HG03575 (cell line): ENCODE data around the gene CCAR1.
"Not testable (repeated sequence)": the region's sequence is repeated elsewhere in the genome, so short reads cannot be mapped to it uniquely, and the experiment has no call there.

Experiments
- ATAC-seq: cut with Tn5 transposase; IDR thresholded peaks from one replicate; pipeline ENCODE4 v1.9.1; 2021; ENCODE audit not compliant: unreplicated experiment, insufficient number of reproducible peaks, low FRiP score; ENCODE audit errors: extremely low read depth

The CCAR1 gene

DNA sequence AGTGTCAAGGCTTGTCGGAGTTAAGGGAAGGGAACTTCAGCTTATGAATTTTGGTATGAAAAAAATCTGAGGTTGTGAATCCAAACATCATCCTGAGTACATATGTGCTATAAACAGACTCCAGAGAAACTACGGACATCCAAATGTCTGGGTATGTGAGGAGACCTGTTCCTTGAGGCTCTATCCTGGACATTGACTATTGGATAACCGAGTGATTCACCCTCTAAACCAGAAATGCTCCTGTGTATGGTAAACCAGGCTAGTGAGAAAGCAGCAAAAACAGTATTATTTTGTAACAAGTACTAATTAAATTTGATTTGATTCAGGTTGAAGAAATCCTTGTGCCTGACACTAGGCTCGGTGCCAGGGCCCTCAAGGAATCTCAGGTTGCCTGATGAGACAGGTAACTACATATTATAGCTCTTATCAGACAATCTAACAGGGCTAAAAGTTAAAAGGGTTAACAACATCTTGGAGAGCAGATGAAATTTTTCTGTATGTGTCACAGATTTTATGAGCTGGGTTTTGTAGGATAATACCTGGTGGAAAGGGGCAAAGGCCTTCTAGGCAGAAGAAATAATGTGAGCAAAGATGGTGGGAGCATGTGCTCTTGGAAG lies 95.9 kb downstream of the CCAR1 start:
- no peak for ATAC-seq

DNA sequence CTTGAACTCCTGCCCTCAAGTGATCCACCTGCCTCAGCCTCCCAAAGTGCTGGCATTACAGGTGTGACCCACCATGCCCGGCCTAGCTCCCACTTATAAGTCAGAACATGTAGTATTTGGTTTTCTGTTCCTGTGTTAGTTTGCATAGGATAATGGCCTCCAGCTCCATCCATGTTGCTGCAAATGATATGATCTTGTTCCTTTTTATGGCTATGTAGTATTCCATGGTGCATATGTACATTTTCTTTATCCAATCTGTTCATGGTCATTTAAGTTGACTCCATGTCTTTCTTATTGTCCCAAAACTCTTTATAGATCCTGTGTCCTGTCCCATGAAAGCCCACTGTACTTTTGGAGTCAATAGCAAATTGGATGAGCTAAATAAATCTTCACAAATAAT lies 99.3 kb downstream of the CCAR1 start:
- not testable (repeated sequence) for ATAC-seq

GRCh38 chr10:68822626-68823025 lies 101.6 kb downstream of the CCAR1 start:
- ATAC-seq, result not testable (repeated sequence)

DNA sequence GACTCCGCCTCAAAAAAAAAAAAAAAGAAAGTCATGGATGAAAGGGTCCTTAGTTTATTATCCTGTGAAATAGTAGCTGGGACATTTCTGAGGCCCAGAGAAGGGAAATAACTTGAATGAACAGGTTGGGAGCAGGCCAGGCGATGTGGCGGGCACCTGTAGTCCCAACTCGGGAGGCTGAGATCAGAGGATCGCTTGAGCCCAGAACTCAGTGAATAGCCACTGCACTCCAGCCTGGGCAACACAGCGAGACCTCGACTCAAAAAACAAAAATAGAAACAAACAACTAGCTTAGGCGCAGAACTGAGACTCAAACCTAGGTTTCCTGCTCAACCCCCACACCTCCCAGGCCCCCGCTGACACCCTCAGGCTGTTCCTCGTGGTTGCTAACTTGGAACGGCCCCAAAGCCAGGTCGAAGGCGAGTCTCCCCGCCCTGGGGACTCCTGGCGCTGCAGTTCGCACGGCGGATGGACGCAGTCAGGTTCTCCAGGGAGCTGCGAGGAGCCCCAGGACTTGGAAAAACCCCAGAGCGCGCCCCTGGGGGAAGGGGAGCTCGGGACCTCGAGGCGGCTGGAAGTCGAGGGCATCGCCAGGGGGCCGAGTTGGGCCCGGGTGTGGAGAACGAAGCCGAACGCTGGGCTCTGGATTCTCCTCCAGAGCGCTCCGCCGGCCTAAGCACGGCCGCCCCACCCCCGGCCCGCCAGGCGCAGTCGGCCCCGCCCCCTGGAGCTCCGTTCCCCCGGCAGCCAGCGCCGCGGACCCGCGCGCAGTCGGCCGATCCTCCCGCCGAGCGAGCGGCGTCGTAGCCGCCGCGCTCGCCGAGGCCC lies 105.9 kb downstream of the CCAR1 start, which contains the start of gene STOX1:
TSS of gene STOX1 (plus strand) at position 768 of the 828 bp plus-strand sequence. CDS start 93 bp downstream, outside the sequence.
- no peak for ATAC-seq

DNA sequence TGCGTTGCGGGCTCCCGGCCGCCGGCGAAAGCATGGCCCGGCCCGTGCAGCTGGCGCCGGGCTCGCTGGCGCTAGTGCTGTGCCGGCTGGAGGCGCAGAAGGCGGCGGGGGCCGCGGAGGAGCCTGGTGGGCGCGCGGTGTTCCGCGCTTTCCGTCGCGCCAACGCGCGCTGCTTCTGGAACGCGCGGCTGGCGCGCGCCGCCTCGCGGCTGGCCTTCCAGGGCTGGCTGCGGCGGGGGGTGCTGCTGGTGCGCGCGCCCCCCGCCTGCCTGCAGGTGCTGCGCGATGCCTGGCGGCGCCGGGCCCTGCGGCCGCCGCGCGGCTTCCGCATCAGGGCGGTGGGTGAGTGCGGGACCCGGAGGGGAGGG lies 106.5 kb downstream of the CCAR1 start:
- not testable (repeated sequence) for ATAC-seq

- not testable (repeated sequence) for ATAC-seq
Observed at GRCh38 chr10:68828083-68828601, 107.1 kb downstream of the CCAR1 start.

GRCh38 chr10:68828833-68829232 lies 107.8 kb downstream of the CCAR1 start:
- no peak for ATAC-seq

GRCh38 chr10:68829521-68829920 lies 108.5 kb downstream of the CCAR1 start:
- ATAC-seq, result no peak

DNA sequence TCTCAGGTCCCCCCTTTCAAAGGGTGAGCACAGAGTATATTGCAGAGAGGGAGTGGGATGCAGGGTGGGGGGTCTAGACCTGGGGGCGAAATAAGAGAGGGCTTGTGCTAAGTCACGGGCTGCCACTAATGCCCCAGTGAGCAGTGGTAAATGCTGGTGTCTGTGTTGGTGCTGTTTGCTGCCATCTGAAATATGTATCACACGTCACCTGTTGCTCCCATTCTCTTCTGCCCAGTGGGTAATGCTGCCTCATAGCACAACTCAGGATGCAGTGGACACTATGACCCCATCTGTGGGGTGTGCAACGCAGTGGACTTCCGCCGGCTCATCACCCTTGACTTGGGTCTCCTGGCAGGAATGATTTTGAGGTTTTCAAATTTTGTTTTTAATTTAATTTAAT lies 108.9 kb downstream of the CCAR1 start:
- no peak for ATAC-seq

DNA sequence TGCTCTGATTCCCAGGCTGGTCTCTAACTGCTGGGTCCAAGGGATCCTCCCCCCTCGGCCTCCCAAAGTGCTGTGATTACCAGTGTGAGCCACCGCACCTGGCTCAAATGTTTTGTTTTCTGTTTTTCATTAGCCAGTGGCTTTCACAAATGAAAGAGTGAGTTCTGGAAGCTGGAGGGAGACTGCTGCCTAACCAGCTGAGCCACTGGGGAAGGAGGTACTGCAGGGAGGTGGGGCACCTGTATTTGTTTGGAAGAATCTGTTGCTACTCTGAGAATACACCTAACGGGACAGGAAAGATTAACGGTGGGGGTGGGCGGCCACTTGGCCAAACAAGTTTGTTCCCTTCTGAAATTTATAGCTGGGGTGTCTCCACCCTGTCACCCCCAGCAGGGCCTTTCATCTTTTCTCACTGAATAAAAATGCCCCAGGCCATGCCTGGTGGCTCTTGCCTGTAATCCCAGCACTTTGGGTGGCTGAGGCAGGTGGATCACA lies 111.0 kb downstream of the CCAR1 start:
- ATAC-seq, result no peak

- ATAC-seq, result no peak
Observed at GRCh38 chr10:68832601-68833000, 111.6 kb downstream of the CCAR1 start.

DNA sequence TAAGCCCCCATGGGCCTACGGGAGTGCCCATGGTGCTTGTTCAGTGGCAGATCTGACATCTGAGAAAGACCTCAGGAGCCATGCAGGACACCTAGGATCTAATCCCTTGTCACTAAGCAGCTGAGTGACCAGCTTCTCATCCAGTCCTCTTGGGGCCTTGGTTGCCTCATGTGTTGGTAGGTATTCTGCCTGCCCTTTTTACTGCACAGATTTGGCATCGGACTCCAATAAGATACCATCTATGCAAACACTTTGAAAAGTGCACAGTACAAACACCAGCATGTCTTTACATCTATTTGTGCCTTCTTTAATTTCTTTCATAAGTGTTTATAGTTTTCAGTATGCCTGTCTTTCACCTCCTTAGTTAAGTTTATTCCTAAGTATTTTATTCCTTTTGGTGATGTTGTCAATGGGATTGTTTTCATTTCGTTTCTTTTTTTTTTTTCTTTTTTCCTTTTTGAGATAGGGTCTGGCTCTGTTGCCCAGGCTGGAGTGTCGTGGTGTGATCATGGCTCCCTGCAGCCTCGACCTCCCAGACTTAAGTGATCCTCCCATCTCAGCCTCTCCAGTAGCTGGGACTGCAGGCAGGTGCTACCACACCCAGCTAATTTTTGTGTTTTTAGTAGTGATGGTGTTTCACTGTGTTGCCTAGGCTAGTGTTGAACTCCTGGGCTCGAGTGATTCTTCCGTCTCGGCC lies 116.7 kb downstream of the CCAR1 start:
- no peak for ATAC-seq

- not testable (repeated sequence) for ATAC-seq
Observed at GRCh38 chr10:68840650-68841049, 119.6 kb downstream of the CCAR1 start.
